ENCODE results near the gene CRHR2. TPM values are rescaled to one million over a fixed set of nuclear protein-coding genes. Genes with fewer than 3 reads are reported as not detected.

The CRHR2 gene
- total and polyA plus RNA-seq, 4 experiments from 2014 or later: not detected

- DNase-seq: no peak
- Mint-ChIP-seq H3K9me3 (no peaks in the 10 kb centered on the region), H3K4me1 (peaks cover 7 to 18% (median 9%) of the 10 kb centered on the region in 4 donors), H3K4me3 (no peak overlapping the region), H3K36me3 (peaks cover 59 to 90% of the 10 kb centered on the region in 2 donors), H3K27ac (peak overlapping the region in 4 of 7 donors; percentile 0 to 47 (median 12)), H3K27me3 (no peaks in the 10 kb centered on the region)
- H3K36me3 ChIP-seq (ENCODE audit: insufficient read depth, low read length): peaks cover 63% of the 10 kb centered on the region
- H3K4me3 ChIP-seq (ENCODE audit: low read length in 2 of 2): no peak overlapping the region
- no peaks in the 10 kb centered on the region for H3K27me3 ChIP-seq (ENCODE audit: insufficient read depth, low read length)
- ChIA-PET POLR2A (ENCODE audit: partially characterized antibody) (interaction anchor here (1.1 kb wide), 1 partner anchor 19 kb away, joined by 3 read pairs; no protein-coding TSS in a partner anchor), CTCF (ENCODE audit: partially characterized antibody) (interaction anchor here (1.1 kb wide), 1 partner anchor 10 kb away, joined by 3 read pairs; no protein-coding TSS in a partner anchor)
- intact Hi-C loops (cut with micrococcal nuclease): no loop called here
- H3K9me3 ChIP-seq (ENCODE audit: control insufficient read depth in 1 of 2, low read length in 2 of 2): no peaks in the 10 kb centered on the region
- H3K4me1 ChIP-seq (ENCODE audit: insufficient read depth, low read length): no peaks in the 10 kb centered on the region
- no peak overlapping the region for H3K27ac ChIP-seq (ENCODE audit: low read depth, low read length)
Observed at GRCh38 chr7:30612658-30613265, 69.5 kb downstream of the CRHR2 start.

- H3K4me1 ChIP-seq (ENCODE audit: insufficient read depth, low read length): no peaks in the 10 kb centered on the region
- H3K9me3 Mint-ChIP-seq: no peaks in the 10 kb centered on the region
- H3K36me3 Mint-ChIP-seq: peaks cover 63 to 82% of the 10 kb centered on the region in 2 donors
- peaks cover 52% of the 10 kb centered on the region for H3K36me3 ChIP-seq (ENCODE audit: insufficient read depth, low read length)
- H3K27ac Mint-ChIP-seq: peak overlapping the region in 1 of 7 donors; percentile 6
- no peak overlapping the region for H3K4me3 ChIP-seq (ENCODE audit: low read length in 2 of 2)
- H3K27ac ChIP-seq (ENCODE audit: low read depth, low read length): no peak overlapping the region
- intact Hi-C loops (cut with micrococcal nuclease): no loop called here
- H3K27me3 ChIP-seq (ENCODE audit: insufficient read depth, low read length): no peaks in the 10 kb centered on the region
- ChIA-PET CTCF (ENCODE audit: partially characterized antibody) (no interaction called here), POLR2A (ENCODE audit: partially characterized antibody) (interaction anchor here (1.0 kb wide), 1 partner anchor 12 kb away, joined by 4 read pairs; the partner anchor contains the start of gene GARS1)
- no peaks in the 10 kb centered on the region for H3K27me3 Mint-ChIP-seq
- DNase-seq: no peak
- H3K4me3 Mint-ChIP-seq: no peak overlapping the region
- no peaks in the 10 kb centered on the region for H3K9me3 ChIP-seq (ENCODE audit: control insufficient read depth in 1 of 2, low read length in 2 of 2)
- H3K4me1 Mint-ChIP-seq: peaks cover 4 to 13% (median 8%) of the 10 kb centered on the region in 4 donors
Observed at GRCh38 chr7:30605832-30606231, 76.4 kb downstream of the CRHR2 start.

DNA sequence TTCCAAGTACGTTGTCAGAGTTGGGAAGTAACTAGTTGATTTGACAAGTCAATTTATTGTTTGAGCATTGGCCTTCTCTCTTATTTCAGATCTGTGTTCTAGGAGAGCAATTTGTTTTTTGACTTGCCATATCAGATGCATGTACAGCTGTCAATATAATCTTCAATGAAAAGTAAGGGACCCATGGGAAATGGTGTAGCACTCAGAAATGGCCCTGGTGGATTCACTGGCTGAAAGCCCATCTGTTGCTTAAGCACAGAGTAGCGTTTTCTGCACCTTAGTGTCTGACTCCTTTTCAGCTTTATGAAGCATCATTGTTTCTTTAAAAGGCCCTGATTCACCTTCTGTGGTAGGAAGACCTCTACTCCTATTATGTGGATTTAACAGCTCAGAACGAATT is 77.4 kb downstream of the CRHR2 start:
- POLR2A ChIA-PET (ENCODE audit: partially characterized antibody): no interaction called here
- intact Hi-C loops (cut with micrococcal nuclease): no loop called here
- Histone ChIP-seq H3K9me3 (ENCODE audit: control insufficient read depth in 1 of 2, low read length in 2 of 2) (no peaks in the 10 kb centered on the region), H3K4me1 (ENCODE audit: insufficient read depth, low read length) (no peaks in the 10 kb centered on the region), H3K27me3 (ENCODE audit: insufficient read depth, low read length) (no peaks in the 10 kb centered on the region), H3K36me3 (ENCODE audit: insufficient read depth, low read length) (peaks cover 56% of the 10 kb centered on the region), H3K4me3 (ENCODE audit: low read length in 2 of 2) (no peak overlapping the region), H3K27ac (ENCODE audit: low read depth, low read length) (no peak overlapping the region)
- Mint-ChIP-seq H3K36me3 (peaks cover 71 to 83% of the 10 kb centered on the region in 2 donors), H3K4me3 (no peak overlapping the region), H3K27me3 (no peaks in the 10 kb centered on the region), H3K4me1 (peaks cover 4 to 13% (median 8%) of the 10 kb centered on the region in 4 donors), H3K27ac (peak overlapping the region in 1 of 7 donors; percentile 4), H3K9me3 (no peaks in the 10 kb centered on the region)
- CTCF ChIA-PET (ENCODE audit: partially characterized antibody): no interaction called here
- no peak for DNase-seq

Other genes with a start within 250 kb of the CRHR2 start
- 10 to 100 TPM; 20.7 to 21.3 TPM for gene NOD1, start 203.7 kb downstream of the CRHR2 start, total RNA-seq
- 1 to 10 TPM; 5.3 to 7.3 TPM for gene NOD1, start 203.7 kb downstream of the CRHR2 start, polyA plus RNA-seq
- 10 to 100 TPM; 11.0 to 11.9 TPM for gene GGCT, start 177.6 kb downstream of the CRHR2 start, total RNA-seq
- 10 to 100 TPM; 19.7 to 23.2 TPM for gene GGCT, start 177.6 kb downstream of the CRHR2 start, polyA plus RNA-seq
- gene GARS1, start 87.6 kb downstream of the CRHR2 start, total RNA-seq: 100 to 1,000 TPM in 1 of 2 experiments, 10 to 100 TPM in 1; 79.8 to 101 TPM
- gene GARS1, start 87.6 kb downstream of the CRHR2 start, polyA plus RNA-seq: 10 to 100 TPM; 74.5 to 80.7 TPM
- 1 to 10 TPM in 1 of 2 experiments, under 1 TPM in 1; 0.87 to 1.2 TPM for gene INMT, start 69.7 kb upstream of the CRHR2 start, total RNA-seq
- under 1 TPM; 0.22 to 0.77 TPM for gene INMT, start 69.7 kb upstream of the CRHR2 start, polyA plus RNA-seq
- gene MINDY4, start 89.0 kb upstream of the CRHR2 start, total RNA-seq: 1 to 10 TPM; 1.2 to 1.5 TPM
- under 1 TPM; 0.23 to 0.94 TPM for gene MINDY4, start 89.0 kb upstream of the CRHR2 start, polyA plus RNA-seq
- not detected for gene AQP1, start 229.4 kb upstream of the CRHR2 start, total RNA-seq
- not detected for gene AQP1, start 229.4 kb upstream of the CRHR2 start, polyA plus RNA-seq

Data from CD4-positive, alpha-beta memory T cell (primary cell).